SU-DHL-6 (cell line): Measurements from ENCODE around the gene NFIB.

Source experiments
- H2AFZ ChIP-seq: fragments of 200-600 bp; sonication (generic); 2 replicates; pipeline ENCODE4 v1.6.1; 2014; ENCODE audit warnings: low read depth, mild to moderate bottlenecking, moderate library complexity, mixed read lengths, antibody characterized with exemption, low read length; ENCODE audit not compliant: severe bottlenecking
- H3F3A ChIP-seq: fragments of 200-600 bp; shearing (Covaris generic); 2 replicates; pipeline ENCODE4 v1.6.0; 2016; ENCODE audit warnings: antibody characterized with exemption, mild to moderate bottlenecking; ENCODE audit not compliant: insufficient read depth
- H3K27ac ChIP-seq: fragments of 200-600 bp; sonication (generic); 2 replicates; pipeline ENCODE4 v1.5.1; 2016; ENCODE audit warnings: low read depth, mild to moderate bottlenecking, low read length, moderate library complexity, mixed read lengths
- H3K27me3 ChIP-seq: fragments of 200-600 bp; sonication (generic), shearing (Covaris generic); 2 replicates; pipeline ENCODE4 v1.6.0; 2014; ENCODE audit warnings: mild to moderate bottlenecking, low read length
- H3K36me3 ChIP-seq: fragments of 200-600 bp; sonication (generic); 2 replicates; pipeline ENCODE4 v1.6.1; 2014; ENCODE audit warnings: mild to moderate bottlenecking, low read length, mixed read lengths
- H3K4me2 ChIP-seq: fragments of 300-600, 200-600 bp; shearing (Covaris generic), sonication (generic); 2 replicates; pipeline ENCODE4 v1.6.0; 2014; ENCODE audit warnings: low read length, low read depth, mild to moderate bottlenecking; ENCODE audit not compliant: poor library complexity, severe bottlenecking
- H3K4me3 ChIP-seq: fragments of 200-600 bp; sonication (generic); 2 replicates; pipeline ENCODE4 v1.5.1; 2014; ENCODE audit warnings: antibody characterized with exemption, low read length, mild to moderate bottlenecking, mixed read lengths; ENCODE audit not compliant: insufficient read depth, poor library complexity, severe bottlenecking
- H3K79me2 ChIP-seq: fragments of 200-600 bp; sonication (generic); 2 replicates; pipeline ENCODE4 v1.6.1; 2014; ENCODE audit warnings: mild to moderate bottlenecking, low read length, moderate library complexity; ENCODE audit not compliant: insufficient read depth
- H3K9ac ChIP-seq: fragments of 200-600 bp; sonication (generic); 2 replicates; pipeline ENCODE4 v1.7.0; 2014; ENCODE audit warnings: mild to moderate bottlenecking, low read length
- H3K9me2 ChIP-seq: fragments of 200-600 bp; sonication (generic); replicated peaks from 2 replicates; pipeline ENCODE4 v1.6.1; 2014; ENCODE audit warnings: low read length; ENCODE audit not compliant: insufficient read depth
- H3K9me3 ChIP-seq: fragments of 200-600 bp; sonication (generic); 2 replicates; pipeline ENCODE4 v1.6.1; 2014; ENCODE audit warnings: low read length, mixed read lengths; ENCODE audit not compliant: insufficient read depth
- H4K20me1 ChIP-seq: fragments of 200-600 bp; sonication (generic); 2 replicates; pipeline ENCODE4 v1.6.1; 2014; ENCODE audit warnings: low read depth, mild to moderate bottlenecking, antibody characterized with exemption, low read length, moderate library complexity, mixed read lengths
- CTCF ChIP-seq: fragments of 200-600 bp; sonication (generic); IDR thresholded peaks from one replicate; pipeline ENCODE4 v1.5.1; 2017; ENCODE audit warnings: antibody characterized with exemption, mild to moderate bottlenecking, low read length, moderate library complexity; ENCODE audit not compliant: insufficient read depth, poor library complexity, severe bottlenecking
- EZH2phosphoT487 ChIP-seq: fragments of 200-600 bp; sonication (generic), shearing (Covaris generic); conservative IDR thresholded peaks from 2 replicates; pipeline ENCODE4 v1.6.1; 2018; ENCODE audit warnings: mild to moderate bottlenecking, antibody characterized with exemption, low read length, moderate library complexity, mixed read lengths

Gene NFIB

GRCh38 chr9:14198047-14198840 is 115.7 kb downstream of the NFIB start:
- H3K79me2 ChIP-seq, result no peaks in the 10 kb centered on the region
- no peak overlapping the region for H3K27ac ChIP-seq
- H3K9ac ChIP-seq, result no peak overlapping the region
- H4K20me1 ChIP-seq, result no peaks in the 10 kb centered on the region
- H3F3A ChIP-seq, result no peaks in the 10 kb centered on the region
- H3K27me3 ChIP-seq, result 0 out of 2 replicates have a peak, but pooled peaks cover 5% of the 10 kb centered on the region
- no peaks in the 10 kb centered on the region for H3K36me3 ChIP-seq
- H3K4me2 ChIP-seq, result no peak overlapping the region
- TF ChIP-seq CTCF, result no peak
- TF ChIP-seq EZH2phosphoT487, result no peak
- no peaks in the 10 kb centered on the region for H3K9me3 ChIP-seq
- no peak overlapping the region for H2AFZ ChIP-seq
- no peak overlapping the region for H3K4me3 ChIP-seq
- 0 out of 2 replicates have a peak, but pooled peaks cover 4% of the 10 kb centered on the region for H3K9me2 ChIP-seq

GRCh38 chr9:14197325-14197858 is 116.5 kb downstream of the NFIB start:
- Histone ChIP-seq H3F3A (no peaks in the 10 kb centered on the region), H3K9me3 (no peaks in the 10 kb centered on the region), H3K9ac (no peak overlapping the region), H3K4me3 (no peak overlapping the region), H2AFZ (no peak overlapping the region), H3K27me3 (0 out of 2 replicates have a peak, but pooled peaks cover 5% of the 10 kb centered on the region), H3K27ac (no peak overlapping the region), H3K79me2 (no peaks in the 10 kb centered on the region), H3K4me2 (no peak overlapping the region), H3K9me2 (0 out of 2 replicates have a peak, but pooled peaks cover 4% of the 10 kb centered on the region), H4K20me1 (no peaks in the 10 kb centered on the region), H3K36me3 (no peaks in the 10 kb centered on the region)
- no peak for TF ChIP-seq EZH2phosphoT487
- TF ChIP-seq CTCF, result no peak

GRCh38 chr9:14193328-14193990 is 120.5 kb downstream of the NFIB start:
- Histone ChIP-seq H4K20me1 (no peaks in the 10 kb centered on the region), H3F3A (no peaks in the 10 kb centered on the region), H3K36me3 (no peaks in the 10 kb centered on the region), H3K9me2 (no peaks in the 10 kb centered on the region), H2AFZ (no peak overlapping the region), H3K4me3 (no peak overlapping the region), H3K27ac (no peak overlapping the region), H3K9me3 (no peaks in the 10 kb centered on the region), H3K27me3 (no peaks in the 10 kb centered on the region), H3K9ac (no peak overlapping the region), H3K79me2 (no peaks in the 10 kb centered on the region), H3K4me2 (no peak overlapping the region)
- no peak for TF ChIP-seq EZH2phosphoT487

GRCh38 chr9:14192556-14192955 is 121.4 kb downstream of the NFIB start:
- Histone ChIP-seq H3K79me2 (no peaks in the 10 kb centered on the region), H3K9me2 (no peaks in the 10 kb centered on the region), H3K9ac (no peak overlapping the region), H3K4me2 (no peak overlapping the region), H4K20me1 (no peaks in the 10 kb centered on the region), H3K36me3 (no peaks in the 10 kb centered on the region), H3F3A (no peaks in the 10 kb centered on the region), H3K27me3 (no peaks in the 10 kb centered on the region), H3K27ac (no peak overlapping the region), H3K9me3 (no peaks in the 10 kb centered on the region), H3K4me3 (no peak overlapping the region), H2AFZ (no peak overlapping the region)
- TF ChIP-seq CTCF (no peak), EZH2phosphoT487 (no peak)
